ENCODE measurements around the gene TMEM53. TPM values are rescaled to one million over a fixed set of nuclear protein-coding genes. Genes with fewer than 3 reads are reported as not detected.

The TMEM53 gene
- total and polyA plus RNA-seq, 2 of the 8 experiments (the other 6 are each of a cell fraction or from before 2014, with no cell fraction given) = 6.7 to 27.9 TPM

DNA sequence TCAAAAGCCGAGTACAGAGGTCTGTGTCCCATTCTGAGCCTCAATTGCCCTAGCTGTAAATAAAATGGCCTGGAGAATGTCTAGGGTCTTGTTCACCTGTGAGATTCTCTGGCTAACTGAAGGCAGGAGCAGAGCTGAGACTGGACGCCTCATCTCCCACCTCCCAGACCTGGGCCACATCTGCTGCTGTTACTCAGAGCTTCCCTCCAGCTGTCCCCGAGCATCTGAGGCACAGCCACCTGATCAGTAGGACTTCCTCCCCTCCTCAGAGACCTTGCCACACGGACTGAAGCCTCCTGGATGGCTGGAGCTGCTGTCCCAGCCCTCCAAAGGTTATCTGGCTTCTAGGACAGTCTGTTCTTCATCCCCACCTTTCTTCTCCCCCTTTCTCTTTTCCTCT, 62.4 kb downstream of the TMEM53 start:
- ChIA-PET CTCF (ENCODE audit: partially characterized antibody) (interaction anchor here (0.6 to 7.0 kb wide), 10 partner anchors 19 to 317 kb away, joined by 3 to 129 read pairs (median 18); no protein-coding TSS in a partner anchor), POLR2A (ENCODE audit: partially characterized antibody) (interaction anchor here (1.2 to 6.8 kb wide), 4 partner anchors 17 to 40 kb away, joined by 3 to 58 read pairs (median 4); no protein-coding TSS in a partner anchor)
- H3K18ac ChIP-seq (ENCODE audit: extremely low read depth, low read length) = no peak overlapping the region
- no peak overlapping the region for H3K4me2 ChIP-seq (ENCODE audit: insufficient read depth in 1 of 2, low read depth in 2 of 2, low read length in 2 of 2)
- no peak overlapping the region for H2BK15ac ChIP-seq (ENCODE audit: low read length)
- H3K4ac ChIP-seq (replicated peaks; ENCODE audit: insufficient read length, low read depth, low read length) = no peak overlapping the region
- H2BK12ac ChIP-seq (ENCODE audit: low read depth, low read length) = no peak overlapping the region
- DNase-seq (ENCODE audit: low read depth in 1 of 2, low spot score in 2 of 2) = no peak
- H3K14ac ChIP-seq (ENCODE audit: insufficient read length) = no peak overlapping the region
- H3K4me3 ChIP-seq (ENCODE audit: extremely low read depth in 1 of 4, insufficient read depth in 2 of 4, low read depth in 3 of 4, low read length in 4 of 4) = no peak overlapping the region
- no peak overlapping the region for H4K8ac ChIP-seq (ENCODE audit: extremely low read depth, insufficient read depth, low read length)
- no peak overlapping the region for H2BK120ac ChIP-seq (replicated peaks; ENCODE audit: low read depth, low read length)
- H2BK20ac ChIP-seq (ENCODE audit: low read length) = no peak overlapping the region
- no peak for FAIRE-seq
- H2AFZ ChIP-seq (ENCODE audit: low read length) = no peak overlapping the region
- H2AK5ac ChIP-seq (ENCODE audit: low read depth, low read length) = no peak overlapping the region
- H2BK5ac ChIP-seq (ENCODE audit: low read depth, low read length) = no peak overlapping the region
- peaks cover 0 to 4% (median under 1%) of the 10 kb centered on the region in 4 experiments; a peak in 1 of 8 replicates for H3K36me3 ChIP-seq (ENCODE audit: control insufficient read depth in 2 of 4, insufficient read depth in 4 of 4, low read length in 3 of 4)
- WGBS, 2 experiments (ENCODE audit: extremely low coverage in 1 of 2, insufficient coverage in 1 of 2, insufficient read length in 1 of 2, insufficient replicate concordance in 2 of 2, low coverage in 1 of 2, low lambda C conversion rate in 2 of 2, missing lambda C conversion rate in 1 of 2) = 87% methylated on average over 4 of the region's 4 CpGs; no CpG with 5 or more reads in 1 of the 2 experiments
- no peak overlapping the region for H3K27ac ChIP-seq (ENCODE audit: low read depth, low read length)
- H3K27me3 ChIP-seq (replicated peaks in 1 of 4; ENCODE audit: control insufficient read depth in 3 of 4, extremely low read depth in 1 of 4, insufficient read depth in 3 of 4, low read length in 3 of 4) = peaks cover 0 to 2% (median 1%) of the 10 kb centered on the region in 4 experiments; a peak in 3 of 7 replicates
- H3K9ac ChIP-seq (replicated peaks in 1 of 4; ENCODE audit: extremely low read depth in 1 of 4, low read depth in 3 of 4, low read length in 3 of 4) = no peak overlapping the region
- no peak overlapping the region for H3K56ac ChIP-seq (replicated peaks; ENCODE audit: insufficient read length, low read depth, low read length)
- H3K79me1 ChIP-seq (ENCODE audit: low read depth, low read length) = no peaks in the 10 kb centered on the region
- no peaks in the 10 kb centered on the region for H3K9me3 ChIP-seq (ENCODE audit: insufficient read depth in 2 of 2, low read depth in 1 of 2, low read length in 1 of 2)
- no peak overlapping the region for H3K23ac ChIP-seq (ENCODE audit: insufficient read length)
- H3K79me2 ChIP-seq (ENCODE audit: control insufficient read depth in 1 of 2, insufficient read depth in 2 of 2, low read length in 2 of 2) = no peaks in the 10 kb centered on the region
- peaks cover 0 to 10% of the 10 kb centered on the region in 2 experiments for H4K20me1 ChIP-seq (replicated peaks in 1 of 2; ENCODE audit: control insufficient read depth in 1 of 2, insufficient read depth in 2 of 2, low read length in 2 of 2)
- peaks cover 3% of the 10 kb centered on the region; the same call in 1 of the 2 replicates for H3K23me2 ChIP-seq (ENCODE audit: low read depth, low read length)
- peaks cover 2 to 23% (median 13%) of the 10 kb centered on the region in 4 experiments; a peak in 6 of 7 replicates for H3K4me1 ChIP-seq (replicated peaks in 1 of 4; ENCODE audit: control insufficient read depth in 3 of 4, insufficient read depth in 4 of 4, low read length in 3 of 4)
- no peak overlapping the region for H4K5ac ChIP-seq (ENCODE audit: insufficient read length, low read depth, low read length)
- H4K91ac ChIP-seq (replicated peaks; ENCODE audit: insufficient read length, low read length) = no peak overlapping the region
- TF ChIP-seq KDM5A (IDR thresholded peaks at IDR 0.05; ENCODE audit: low read length) (no peak), KDM4A (IDR thresholded peaks at IDR 0.05; ENCODE audit: low read depth, low read length, severe bottlenecking) (no peak), USF2 (IDR thresholded peaks at IDR 0.05; ENCODE audit: low read length) (no peak), HDAC6 (IDR thresholded peaks at IDR 0.05; ENCODE audit: low read depth, low read length) (no peak), HDAC2 (IDR thresholded peaks at IDR 0.05; ENCODE audit: borderline replicate concordance in 1 of 2, low read depth in 2 of 2, low read length in 2 of 2) (no peak), SP1 (IDR thresholded peaks at IDR 0.05; ENCODE audit: low read depth, low read length) (no peak), ASH2L (IDR thresholded peaks at IDR 0.05; ENCODE audit: low read length) (no peak), ATF3 (IDR thresholded peaks at IDR 0.05; ENCODE audit: insufficient read depth, low read depth, low read length) (no peak), CBX5 (IDR thresholded peaks at IDR 0.05; ENCODE audit: low read depth, low read length) (no peak)
- TF ChIP-seq, protein P1, sequence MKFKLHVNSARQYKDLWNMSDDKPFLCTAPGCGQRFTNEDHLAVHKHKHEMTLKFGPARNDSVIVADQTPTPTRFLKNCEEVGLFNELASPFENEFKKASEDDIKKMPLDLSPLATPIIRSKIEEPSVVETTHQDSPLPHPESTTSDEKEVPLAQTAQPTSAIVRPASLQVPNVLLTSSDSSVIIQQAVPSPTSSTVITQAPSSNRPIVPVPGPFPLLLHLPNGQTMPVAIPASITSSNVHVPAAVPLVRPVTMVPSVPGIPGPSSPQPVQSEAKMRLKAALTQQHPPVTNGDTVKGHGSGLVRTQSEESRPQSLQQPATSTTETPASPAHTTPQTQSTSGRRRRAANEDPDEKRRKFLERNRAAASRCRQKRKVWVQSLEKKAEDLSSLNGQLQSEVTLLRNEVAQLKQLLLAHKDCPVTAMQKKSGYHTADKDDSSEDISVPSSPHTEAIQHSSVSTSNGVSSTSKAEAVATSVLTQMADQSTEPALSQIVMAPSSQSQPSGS (IDR thresholded peaks at IDR 0.05; ENCODE audit: low read length) = no peak

Measured in H1 (cell line).